SK-N-SH treated with all-trans-retinoic acid at 6 μM for 48 hours (cell line): ENCODE measurements around the gene CANX.

ENCODE experiments used
- ATAC-seq: fragments of 200-7000 bp; cut with Tn5 transposase; 3 replicates; pipeline ENCODE4 v1.9.1; 2020; ENCODE audit warnings: mild to moderate bottlenecking, moderate library complexity
- ARNTL ChIP-seq: fragments of 450-650 bp; formaldehyde crosslinking; IDR thresholded peaks from 2 replicates; pipeline ENCODE4 v1.5.0; 2020; ENCODE audit warnings: low read depth, mild to moderate bottlenecking, moderate library complexity, borderline replicate concordance
- BACH2 ChIP-seq: fragments of 250-450 bp; sonication (Bioruptor Pico); IDR thresholded peaks from 2 replicates; pipeline ENCODE4 v1.9.0; 2021; ENCODE audit warnings: mild to moderate bottlenecking, borderline replicate concordance
- CSDC2 ChIP-seq: fragments of 250-450 bp; sonication (Bioruptor Pico); IDR thresholded peaks from 2 replicates; pipeline ENCODE4 v1.5.0; 2020; ENCODE audit warnings: mild to moderate bottlenecking, moderate library complexity
- CSRNP3 ChIP-seq: fragments of 250-450 bp; sonication (Bioruptor Pico); IDR thresholded peaks from 2 replicates; pipeline ENCODE4 v1.5.1; 2021; ENCODE audit warnings: mild to moderate bottlenecking, moderate library complexity
- ESRRG ChIP-seq: fragments of 250-450 bp; sonication (Bioruptor Pico); IDR thresholded peaks from 2 replicates; pipeline ENCODE4 v1.6.1; 2021; ENCODE audit warnings: mild to moderate bottlenecking
- GLIS3 ChIP-seq: fragments of 250-450 bp; sonication (Bioruptor Pico); IDR thresholded peaks from 2 replicates; pipeline ENCODE4 v1.5.0; 2020; ENCODE audit warnings: mild to moderate bottlenecking, moderate library complexity
- ISL1 ChIP-seq: fragments of 250-450 bp; sonication (Bioruptor Pico); IDR thresholded peaks from 2 replicates; pipeline ENCODE4 v2.1.2; 2022; ENCODE audit warnings: mild to moderate bottlenecking, moderate library complexity
- OSR1 ChIP-seq: fragments of 250-450 bp; sonication (Bioruptor Pico); IDR thresholded peaks from 2 replicates; pipeline ENCODE4 v1.8.0; 2022; ENCODE audit warnings: moderate library complexity, mild to moderate bottlenecking, inconsistent platforms
- PATZ1 ChIP-seq: fragments of 250-450 bp; sonication (Bioruptor Pico); IDR thresholded peaks from 2 replicates; pipeline ENCODE4 v1.8.0; 2020; ENCODE audit warnings: mild to moderate bottlenecking, moderate library complexity, borderline replicate concordance
- POU6F1 ChIP-seq: fragments of 250-450 bp; sonication (Bioruptor Pico); IDR thresholded peaks from 2 replicates; pipeline ENCODE4 v1.8.0; 2021; ENCODE audit warnings: low read depth, mild to moderate bottlenecking, moderate library complexity, borderline replicate concordance
- PPARA ChIP-seq: fragments of 250-450 bp; sonication (Bioruptor Pico); IDR thresholded peaks from 2 replicates; pipeline ENCODE4 v1.5.0; 2020; ENCODE audit warnings: mild to moderate bottlenecking, borderline replicate concordance
- RARB ChIP-seq: fragments of 250-450 bp; sonication (Bioruptor Pico); IDR thresholded peaks from 2 replicates; pipeline ENCODE4 v1.8.0; 2021; ENCODE audit warnings: mild to moderate bottlenecking, moderate library complexity
- SNAI2 ChIP-seq: fragments of 250-450 bp; sonication (Bioruptor Pico); IDR thresholded peaks from 2 replicates; pipeline ENCODE4 v1.5.0; 2020; ENCODE audit warnings: mild to moderate bottlenecking, moderate library complexity
- TCF4 ChIP-seq: fragments of 250-450 bp; sonication (Bioruptor Pico); IDR thresholded peaks from 2 replicates; pipeline ENCODE4 v1.8.0; 2021; ENCODE audit warnings: mild to moderate bottlenecking, moderate library complexity, borderline replicate concordance
- TOX ChIP-seq: fragments of 250-450 bp; sonication (Bioruptor Pico); IDR thresholded peaks from 2 replicates; pipeline ENCODE4 v1.8.0; 2021; ENCODE audit warnings: mild to moderate bottlenecking, moderate library complexity, borderline replicate concordance
- ZC3H10 ChIP-seq: fragments of 250-450 bp; sonication (Bioruptor Pico); IDR thresholded peaks from 2 replicates; pipeline ENCODE4 v1.5.1; 2021; ENCODE audit warnings: mild to moderate bottlenecking, moderate library complexity
- ZFP3 ChIP-seq: fragments of 250-450 bp; sonication (Bioruptor Pico); IDR thresholded peaks from 2 replicates; pipeline ENCODE4 v1.5.0; 2020; ENCODE audit warnings: mild to moderate bottlenecking, moderate library complexity
- ZFP30 ChIP-seq: fragments of 450-650 bp; formaldehyde crosslinking; IDR thresholded peaks from 2 replicates; pipeline ENCODE4 v1.5.0; 2022; ENCODE audit warnings: mild to moderate bottlenecking, moderate library complexity
- ZNF565 ChIP-seq: fragments of 450-650 bp; formaldehyde crosslinking; conservative IDR thresholded peaks from 2 replicates; pipeline ENCODE4 v1.5.0; 2020; ENCODE audit warnings: low read depth, mild to moderate bottlenecking, moderate library complexity
- ZNF70 ChIP-seq: fragments of 450-650 bp; formaldehyde crosslinking; IDR thresholded peaks from 2 replicates; pipeline ENCODE4 v1.5.0; 2020; ENCODE audit warnings: mild to moderate bottlenecking, moderate library complexity
- ZNF8 ChIP-seq: fragments of 450-650 bp; formaldehyde crosslinking; IDR thresholded peaks from 2 replicates; pipeline ENCODE4 v1.5.0; 2020; ENCODE audit warnings: mild to moderate bottlenecking, moderate library complexity
- TF ChIP-seq, protein P1 (sequence below): fragments of 250-450 bp; sonication (Bioruptor Pico); IDR thresholded peaks from 2 replicates; pipeline ENCODE4 v1.5.0; 2020; ENCODE audit warnings: mild to moderate bottlenecking, moderate library complexity

CANX gene

DNA sequence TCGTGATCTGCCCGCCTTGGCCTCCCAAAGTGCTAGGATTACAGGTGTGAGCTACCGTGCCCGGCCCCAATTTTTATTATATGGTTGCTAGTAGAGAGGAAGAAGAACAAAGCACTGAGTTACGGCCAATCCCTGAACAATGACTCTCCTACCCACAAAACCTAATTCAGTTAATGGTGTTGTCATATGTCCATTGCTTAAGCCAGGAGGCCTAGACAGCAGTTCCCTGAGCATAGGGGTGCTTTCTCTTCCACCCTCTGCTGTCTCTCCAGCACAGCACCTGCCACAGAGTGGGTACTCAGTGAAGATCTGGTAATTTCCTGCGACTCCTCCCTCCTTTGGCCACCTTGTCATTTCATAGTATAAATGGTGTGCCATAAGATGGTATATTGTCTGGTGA lies 73.6 kb downstream of the CANX start (continued):
- no peak for TF ChIP-seq SNAI2
- no peak for TF ChIP-seq ISL1
- no peak for TF ChIP-seq ZNF565 (CRISPR knock-in tag)
- TF ChIP-seq ZC3H10 (CRISPR knock-in tag): no peak

DNA sequence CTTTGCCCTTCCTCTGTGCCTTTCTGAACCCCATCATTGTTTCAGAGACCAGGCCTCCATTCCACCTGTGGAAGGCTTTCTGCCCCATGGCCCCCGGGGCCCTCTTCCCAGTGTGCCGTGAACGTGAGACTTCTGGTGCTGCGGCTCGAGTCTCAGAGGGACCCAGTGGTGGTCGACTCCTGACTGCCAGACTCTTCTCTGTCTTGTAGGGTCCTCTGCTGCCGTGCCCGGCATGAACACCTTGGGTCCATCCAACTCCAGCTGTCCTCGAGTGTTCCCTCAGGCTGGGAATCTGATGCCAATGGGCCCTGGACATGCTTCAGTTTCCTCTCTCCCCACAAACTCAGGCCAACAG lies 74.9 kb downstream of the CANX start:
- ATAC-seq: no peak
- no peak for TF ChIP-seq TOX
- no peak for TF ChIP-seq SNAI2
- TF ChIP-seq TCF4: no peak
- TF ChIP-seq OSR1 (CRISPR knock-in tag): no peak
- no peak for TF ChIP-seq ARNTL (CRISPR knock-in tag)
- no peak for TF ChIP-seq CSDC2 (CRISPR knock-in tag)
- TF ChIP-seq ZNF70 (CRISPR knock-in tag): no peak
- TF ChIP-seq PPARA (CRISPR knock-in tag): no peak
- TF ChIP-seq ESRRG (CRISPR knock-in tag): no peak
- no peak for TF ChIP-seq GLIS3 (CRISPR knock-in tag)
- TF ChIP-seq CSRNP3 (CRISPR knock-in tag): no peak
- no peak for TF ChIP-seq ZFP3 (CRISPR knock-in tag)
- no peak for TF ChIP-seq RARB
- TF ChIP-seq, all 23 proteins: peak for 0

GRCh38 chr5:179774442-179774841 lies 75.7 kb downstream of the CANX start:
- TF ChIP-seq ARNTL (CRISPR knock-in tag) (no peak), PPARA (CRISPR knock-in tag) (no peak), ZC3H10 (CRISPR knock-in tag) (no peak), ZNF8 (CRISPR knock-in tag) (no peak), GLIS3 (CRISPR knock-in tag) (no peak), RARB (no peak), CSDC2 (CRISPR knock-in tag) (no peak), ZNF565 (CRISPR knock-in tag) (no peak), ZNF70 (CRISPR knock-in tag) (no peak), BACH2 (no peak), PATZ1 (CRISPR knock-in tag) (no peak), TOX (no peak), POU6F1 (CRISPR knock-in tag) (no peak), OSR1 (CRISPR knock-in tag) (no peak), SNAI2 (no peak), ZFP30 (CRISPR knock-in tag) (no peak), ZFP3 (CRISPR knock-in tag) (no peak), ESRRG (CRISPR knock-in tag) (no peak)
- TF ChIP-seq, protein P1, sequence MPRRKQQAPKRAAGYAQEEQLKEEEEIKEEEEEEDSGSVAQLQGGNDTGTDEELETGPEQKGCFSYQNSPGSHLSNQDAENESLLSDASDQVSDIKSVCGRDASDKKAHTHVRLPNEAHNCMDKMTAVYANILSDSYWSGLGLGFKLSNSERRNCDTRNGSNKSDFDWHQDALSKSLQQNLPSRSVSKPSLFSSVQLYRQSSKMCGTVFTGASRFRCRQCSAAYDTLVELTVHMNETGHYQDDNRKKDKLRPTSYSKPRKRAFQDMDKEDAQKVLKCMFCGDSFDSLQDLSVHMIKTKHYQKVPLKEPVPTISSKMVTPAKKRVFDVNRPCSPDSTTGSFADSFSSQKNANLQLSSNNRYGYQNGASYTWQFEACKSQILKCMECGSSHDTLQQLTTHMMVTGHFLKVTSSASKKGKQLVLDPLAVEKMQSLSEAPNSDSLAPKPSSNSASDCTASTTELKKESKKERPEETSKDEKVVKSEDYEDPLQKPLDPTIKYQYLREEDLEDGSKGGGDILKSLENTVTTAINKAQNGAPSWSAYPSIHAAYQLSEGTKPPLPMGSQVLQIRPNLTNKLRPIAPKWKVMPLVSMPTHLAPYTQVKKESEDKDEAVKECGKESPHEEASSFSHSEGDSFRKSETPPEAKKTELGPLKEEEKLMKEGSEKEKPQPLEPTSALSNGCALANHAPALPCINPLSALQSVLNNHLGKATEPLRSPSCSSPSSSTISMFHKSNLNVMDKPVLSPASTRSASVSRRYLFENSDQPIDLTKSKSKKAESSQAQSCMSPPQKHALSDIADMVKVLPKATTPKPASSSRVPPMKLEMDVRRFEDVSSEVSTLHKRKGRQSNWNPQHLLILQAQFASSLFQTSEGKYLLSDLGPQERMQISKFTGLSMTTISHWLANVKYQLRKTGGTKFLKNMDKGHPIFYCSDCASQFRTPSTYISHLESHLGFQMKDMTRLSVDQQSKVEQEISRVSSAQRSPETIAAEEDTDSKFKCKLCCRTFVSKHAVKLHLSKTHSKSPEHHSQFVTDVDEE (CRISPR knock-in tag): no peak
- no peak for ATAC-seq

DNA sequence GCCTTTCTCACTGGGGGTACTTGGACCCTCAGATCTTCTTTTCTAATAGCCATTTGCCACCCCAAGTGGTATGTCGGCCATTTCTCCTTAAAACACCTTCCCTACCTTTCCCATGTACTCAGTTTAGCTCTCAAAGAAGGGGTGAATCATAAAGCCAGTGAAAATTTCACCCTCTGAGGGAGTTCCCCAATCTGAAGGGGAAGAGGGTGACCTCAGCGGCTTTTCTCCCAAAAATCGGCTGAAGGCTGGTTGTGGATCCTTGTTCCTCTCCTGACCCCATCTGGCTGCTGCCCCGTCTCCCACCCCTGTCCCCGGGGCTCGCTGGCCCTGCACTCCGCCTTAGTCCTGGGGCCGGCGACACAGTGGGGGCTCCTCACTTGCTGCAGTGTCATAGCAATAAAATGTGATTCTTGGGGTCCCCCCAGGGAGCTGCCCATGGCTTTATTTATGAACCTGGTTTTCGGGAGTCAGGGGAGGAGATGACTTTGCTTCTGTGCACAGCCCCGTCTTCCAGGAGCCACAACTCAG lies 77.7 kb downstream of the CANX start:
- no peak for ATAC-seq
- TF ChIP-seq ZNF565 (CRISPR knock-in tag) (no peak), PATZ1 (CRISPR knock-in tag) (no peak), ESRRG (CRISPR knock-in tag) (no peak), ZC3H10 (CRISPR knock-in tag) (no peak), TCF4 (no peak), RARB (no peak), POU6F1 (CRISPR knock-in tag) (no peak), ARNTL (CRISPR knock-in tag) (no peak), CSDC2 (CRISPR knock-in tag) (no peak), ZFP30 (CRISPR knock-in tag) (no peak)
